Loucy (cell line): Measurements from ENCODE around the gene ZNF709.
A peak's percentile ranks its signal among the peaks of the same experiment; 100 is the strongest.

ENCODE experiments used
- H2AFZ ChIP-seq: fragments of 200-600 bp; sonication (generic); 2 replicates; pipeline ENCODE4 v1.6.0; 2016; ENCODE audit warnings: antibody characterized with exemption, mild to moderate bottlenecking, low read length, moderate library complexity
- H3F3A ChIP-seq: fragments of 200-600 bp; 2 replicates; pipeline ENCODE4 v1.6.0; 2016; ENCODE audit warnings: antibody characterized with exemption, low read depth, mild to moderate bottlenecking
- H3K27me3 ChIP-seq: fragments of 200-600 bp; sonication (generic); 2 replicates; pipeline ENCODE4 v1.6.1; 2014; ENCODE audit warnings: low read length, mild to moderate bottlenecking; ENCODE audit not compliant: insufficient read depth, poor library complexity, severe bottlenecking
- H3K36me3 ChIP-seq: fragments of 200-600 bp; sonication (generic); 2 replicates; pipeline ENCODE4 v1.6.1; 2016; ENCODE audit warnings: low read length; ENCODE audit not compliant: insufficient read depth
- H3K4me1 ChIP-seq: fragments of 200-600 bp; sonication (generic); 2 replicates; pipeline ENCODE4 v1.5.1; 2014; ENCODE audit warnings: low read length, mild to moderate bottlenecking; ENCODE audit not compliant: insufficient read depth, poor library complexity, severe bottlenecking
- H3K4me2 ChIP-seq: fragments of 200-600 bp; sonication (generic); 2 replicates; pipeline ENCODE4 v1.6.0; 2014; ENCODE audit warnings: antibody characterized with exemption, low read length, low read depth, mild to moderate bottlenecking; ENCODE audit not compliant: poor library complexity, severe bottlenecking
- H3K4me3 ChIP-seq: fragments of 200-600 bp; sonication (generic); 2 replicates; pipeline ENCODE4 v1.5.1; 2014; ENCODE audit warnings: low read length, mild to moderate bottlenecking, mixed read lengths; ENCODE audit not compliant: poor library complexity, severe bottlenecking
- H3K79me2 ChIP-seq: fragments of 200-600 bp; sonication (generic); 2 replicates; pipeline ENCODE4 v1.6.1; 2014; ENCODE audit warnings: low read length; ENCODE audit not compliant: insufficient read depth
- H3K9ac ChIP-seq: fragments of 200-600 bp; sonication (generic); 2 replicates; pipeline ENCODE4 v1.6.0; 2014; ENCODE audit warnings: mild to moderate bottlenecking, low read depth, low read length, moderate library complexity; ENCODE audit not compliant: poor library complexity, severe bottlenecking
- H3K9me2 ChIP-seq: fragments of 200-600 bp; sonication (generic); replicated peaks from 2 replicates; pipeline ENCODE4 v1.6.1; 2016; ENCODE audit warnings: low read depth, low read length, mixed read lengths
- H3K9me3 ChIP-seq: fragments of 200-600 bp; sonication (generic); 2 replicates; pipeline ENCODE4 v1.6.1; 2014; ENCODE audit warnings: mild to moderate bottlenecking, antibody characterized with exemption, low read length, low read depth; ENCODE audit not compliant: insufficient read depth
- H4K20me1 ChIP-seq: fragments of 200-600 bp; sonication (generic); 2 replicates; pipeline ENCODE4 v1.6.0; 2014; ENCODE audit warnings: antibody characterized with exemption, low read length, mild to moderate bottlenecking; ENCODE audit not compliant: insufficient read depth, poor library complexity, severe bottlenecking
- EZH2phosphoT487 ChIP-seq: fragments of 200-600 bp; IDR thresholded peaks from 2 replicates; pipeline ENCODE4 v1.6.1; 2018; ENCODE audit warnings: antibody characterized with exemption, mild to moderate bottlenecking, moderate library complexity, borderline replicate concordance
- TF ChIP-seq, protein P1 (sequence below): fragments of 200-600 bp; sonication (generic); conservative IDR thresholded peaks from 2 replicates; pipeline ENCODE4 v1.5.1; 2014; ENCODE audit warnings: mild to moderate bottlenecking, antibody characterized with exemption, low read length

The ZNF709 gene

GRCh38 chr19:12485571-12485970 lies 955 bp upstream of the ZNF709 start:
- Histone ChIP-seq H3K9me2 (no peaks in the 10 kb centered on the region), H3K36me3 (no peaks in the 10 kb centered on the region), H2AFZ (no peak overlapping the region), H3K79me2 (peaks cover 40% of the 10 kb centered on the region), H3K4me2 (no peak overlapping the region), H4K20me1 (peaks cover 14% of the 10 kb centered on the region), H3K27me3 (no peaks in the 10 kb centered on the region), H3K9me3 (no peaks in the 10 kb centered on the region), H3K4me3 (no peak overlapping the region), H3K4me1 (peaks cover 34% of the 10 kb centered on the region), H3F3A (peaks cover 4% of the 10 kb centered on the region; the same call in 1 of the 2 replicates), H3K9ac (no peak overlapping the region)
- TF ChIP-seq EZH2phosphoT487 = no peak
- TF ChIP-seq, protein P1, sequence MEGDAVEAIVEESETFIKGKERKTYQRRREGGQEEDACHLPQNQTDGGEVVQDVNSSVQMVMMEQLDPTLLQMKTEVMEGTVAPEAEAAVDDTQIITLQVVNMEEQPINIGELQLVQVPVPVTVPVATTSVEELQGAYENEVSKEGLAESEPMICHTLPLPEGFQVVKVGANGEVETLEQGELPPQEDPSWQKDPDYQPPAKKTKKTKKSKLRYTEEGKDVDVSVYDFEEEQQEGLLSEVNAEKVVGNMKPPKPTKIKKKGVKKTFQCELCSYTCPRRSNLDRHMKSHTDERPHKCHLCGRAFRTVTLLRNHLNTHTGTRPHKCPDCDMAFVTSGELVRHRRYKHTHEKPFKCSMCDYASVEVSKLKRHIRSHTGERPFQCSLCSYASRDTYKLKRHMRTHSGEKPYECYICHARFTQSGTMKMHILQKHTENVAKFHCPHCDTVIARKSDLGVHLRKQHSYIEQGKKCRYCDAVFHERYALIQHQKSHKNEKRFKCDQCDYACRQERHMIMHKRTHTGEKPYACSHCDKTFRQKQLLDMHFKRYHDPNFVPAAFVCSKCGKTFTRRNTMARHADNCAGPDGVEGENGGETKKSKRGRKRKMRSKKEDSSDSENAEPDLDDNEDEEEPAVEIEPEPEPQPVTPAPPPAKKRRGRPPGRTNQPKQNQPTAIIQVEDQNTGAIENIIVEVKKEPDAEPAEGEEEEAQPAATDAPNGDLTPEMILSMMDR = no peak

- H3K9me2 ChIP-seq = no peaks in the 10 kb centered on the region
- peak overlapping the region; percentile 98 for H2AFZ ChIP-seq
- peak overlapping the region; percentile 95 for H3K4me2 ChIP-seq
- H3K9me3 ChIP-seq = no peaks in the 10 kb centered on the region
- peak overlapping the region; percentile 97 for H3K4me3 ChIP-seq
- peaks cover 34% of the 10 kb centered on the region for H3K4me1 ChIP-seq
- no peak for TF ChIP-seq EZH2phosphoT487
- TF ChIP-seq, protein P1 = no peak
- H3K9ac ChIP-seq = peak overlapping the region; percentile 95
- peaks cover 14% of the 10 kb centered on the region for H4K20me1 ChIP-seq
- H3K79me2 ChIP-seq = peaks cover 46% of the 10 kb centered on the region
- no peaks in the 10 kb centered on the region for H3K36me3 ChIP-seq
- H3F3A ChIP-seq = peaks cover 4% of the 10 kb centered on the region; the same call in 1 of the 2 replicates
- H3K27me3 ChIP-seq = no peaks in the 10 kb centered on the region
Measured at GRCh38 chr19:12485052-12485416, 418 bp upstream of the ZNF709 start.

DNA sequence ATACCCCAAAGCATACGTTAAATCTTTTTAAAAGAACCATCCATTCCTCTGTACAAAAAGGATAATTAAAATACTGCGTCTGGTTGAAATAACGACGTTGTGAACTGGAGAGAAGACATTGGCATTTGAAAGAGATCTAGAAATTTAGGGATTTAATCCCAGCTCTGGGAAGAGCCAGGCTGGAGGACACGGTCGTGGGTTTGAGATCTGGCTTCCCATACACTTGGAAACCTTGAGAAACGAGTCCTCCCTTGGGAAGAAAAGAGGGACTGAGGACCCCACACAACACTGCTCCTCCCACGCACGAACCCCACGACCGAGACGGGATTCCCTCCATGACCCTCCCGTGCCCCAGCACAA lies 625 bp downstream of the ZNF709 start:
- Histone ChIP-seq H3K4me1 (peaks cover 38% of the 10 kb centered on the region), H3K36me3 (no peaks in the 10 kb centered on the region), H3K9me2 (no peaks in the 10 kb centered on the region), H3K79me2 (peaks cover 56% of the 10 kb centered on the region), H4K20me1 (peaks cover 17% of the 10 kb centered on the region), H3K27me3 (no peaks in the 10 kb centered on the region), H2AFZ (peak overlapping the region; percentile 98), H3F3A (peaks cover 4% of the 10 kb centered on the region; the same call in 1 of the 2 replicates), H3K4me3 (peak overlapping the region; percentile 97), H3K9me3 (no peaks in the 10 kb centered on the region), H3K4me2 (peak overlapping the region; percentile 95), H3K9ac (peak overlapping the region; percentile 95)
- TF ChIP-seq EZH2phosphoT487 = no peak
- TF ChIP-seq, protein P1 = no peak
